GM18870 (cell line): Measurements from ENCODE around the gene TMEM126B.

Experiments used
- ATAC-seq: cut with Tn5 transposase; IDR thresholded peaks from one replicate; pipeline ENCODE4 v1.9.1; 2021; ENCODE audit warnings: moderate library complexity; ENCODE audit not compliant: unreplicated experiment

Gene TMEM126B

DNA sequence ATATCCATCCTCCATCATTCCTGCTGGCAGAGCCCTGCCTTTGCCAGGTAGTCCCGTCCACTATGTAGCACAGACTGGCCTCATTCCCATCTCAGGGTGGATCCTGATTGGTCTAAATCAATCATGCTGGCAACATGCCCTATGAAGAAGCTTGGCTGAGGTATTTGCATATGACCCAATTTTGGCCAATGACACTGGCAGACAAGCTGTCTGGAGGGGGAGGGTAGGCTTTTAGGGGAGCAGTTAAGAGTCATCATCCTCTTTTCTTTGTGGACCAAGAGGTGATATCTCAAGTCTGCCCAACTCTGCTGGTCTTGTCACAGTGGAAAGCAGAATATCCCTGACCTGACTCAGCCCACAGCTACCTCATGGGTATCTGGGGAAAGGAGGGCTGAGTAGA, 52.5 kb downstream of the TMEM126B start:
- ATAC-seq = no peak

DNA sequence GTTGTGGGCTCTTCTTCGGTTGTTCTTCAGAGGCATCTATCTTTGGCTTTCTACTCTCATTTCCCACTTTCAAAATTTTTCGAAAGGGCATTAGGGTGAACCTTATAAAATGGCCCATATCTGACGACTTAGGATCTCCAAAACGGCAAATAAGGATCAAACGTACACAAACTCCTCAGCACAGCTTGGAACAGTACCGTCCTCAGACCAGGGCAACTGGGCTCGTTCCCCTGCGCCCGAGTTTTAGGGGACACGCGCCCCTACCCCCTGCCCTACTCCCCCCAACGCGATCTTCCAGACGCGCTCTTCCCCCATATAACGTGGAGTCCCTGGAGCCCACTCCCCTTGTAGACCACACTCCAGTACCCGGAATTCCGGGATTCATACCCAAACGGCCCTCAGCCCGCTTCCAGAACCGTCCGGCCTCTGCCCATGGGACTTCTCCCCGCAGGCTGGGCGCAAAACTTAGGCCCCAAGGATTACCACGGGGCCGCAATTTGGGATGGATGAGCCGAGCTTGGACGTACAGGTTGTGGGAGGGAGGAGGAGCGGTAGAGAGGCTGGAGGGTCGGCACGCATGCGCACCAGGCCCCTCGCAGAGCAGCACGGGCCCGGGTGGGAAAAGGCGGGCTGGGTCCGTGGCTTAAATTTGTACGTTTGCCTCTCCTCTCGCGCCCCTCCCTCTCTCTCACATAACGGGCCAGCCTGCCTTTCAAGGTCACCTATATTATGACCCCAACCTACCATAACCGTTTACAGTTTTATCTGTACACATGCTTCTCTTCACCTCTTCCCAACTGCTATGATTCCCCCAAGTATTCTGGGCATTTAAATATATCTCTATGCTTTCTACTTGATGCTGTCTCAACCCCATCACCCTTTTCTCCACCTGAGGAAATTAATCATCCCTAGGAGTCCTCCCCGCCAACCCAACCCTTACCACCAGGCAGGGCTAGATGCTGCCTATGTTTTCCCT, 54.2 kb downstream of the TMEM126B start:
- no peak for ATAC-seq

- no peak for ATAC-seq
Observed at GRCh38 chr11:85685125-85685819, 56.9 kb downstream of the TMEM126B start.

DNA sequence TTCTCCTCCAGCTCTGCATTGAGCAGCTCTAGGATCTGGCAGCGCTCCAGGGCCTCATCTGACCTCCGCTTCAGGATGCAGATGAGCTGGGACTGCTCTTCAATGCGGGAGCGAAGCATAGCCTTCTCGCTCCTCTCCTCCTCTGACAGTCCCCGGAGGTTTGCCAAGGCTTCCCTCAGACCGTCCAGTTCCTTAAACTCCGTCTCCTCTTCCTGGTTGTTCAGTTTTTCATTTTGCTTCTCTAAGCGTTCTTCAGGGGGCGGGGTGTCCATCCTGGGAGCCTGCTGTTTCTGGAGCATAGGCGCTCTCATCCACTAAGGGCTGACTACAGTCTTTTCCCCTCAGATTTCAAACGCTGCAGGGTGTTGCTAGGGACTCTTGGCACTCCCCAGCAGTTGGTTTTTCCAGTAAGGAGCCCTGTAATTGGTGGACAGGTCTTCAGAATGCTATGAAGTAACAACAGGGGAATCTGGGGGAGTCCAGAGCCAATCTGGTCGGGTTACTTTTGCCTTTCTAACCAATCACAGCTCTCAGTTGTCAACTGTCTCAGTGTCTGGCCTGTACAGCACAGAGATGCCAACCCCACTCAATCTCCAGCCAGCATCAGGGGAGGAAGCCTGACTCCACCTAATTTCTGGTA, 57.5 kb downstream of the TMEM126B start, which contains the start of gene CCDC89:
Gene CCDC89 (minus strand): TSS at position 376 of the 640 bp plus-strand sequence. CDS start 65 bp downstream, at position 311.
- ATAC-seq = no peak
